Measurements from ENCODE around the gene RRBP1. TPM values are rescaled to one million over a fixed set of nuclear protein-coding genes. Genes with fewer than 3 reads are reported as not detected.

Gene RRBP1
- total and polyA plus RNA-seq, 12 donors = 23.5 to 71.3 (median 29.7) TPM

DNA sequence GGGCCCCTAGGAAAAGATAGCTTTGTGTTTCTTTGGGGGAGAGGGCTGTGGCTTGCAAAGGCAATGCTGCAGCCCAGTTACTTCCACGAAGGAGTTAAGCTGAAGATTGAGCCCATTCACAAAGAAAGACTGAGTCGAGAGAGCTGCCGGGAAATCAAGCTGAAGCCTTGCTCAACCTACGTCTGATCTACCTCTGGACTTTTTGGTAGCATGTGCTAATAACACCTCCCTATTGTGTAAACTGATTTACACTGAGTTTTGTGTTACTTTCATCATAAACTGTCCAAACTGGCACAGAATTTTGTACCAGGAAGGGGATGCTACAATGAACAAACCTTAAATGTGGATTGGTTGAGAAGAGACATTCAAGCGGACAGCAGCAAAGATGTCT, 41.3 kb upstream of the RRBP1 start:
- intact Hi-C loops (cut with DNase I) = no loop called here
- TF ChIP-seq, protein P1, sequence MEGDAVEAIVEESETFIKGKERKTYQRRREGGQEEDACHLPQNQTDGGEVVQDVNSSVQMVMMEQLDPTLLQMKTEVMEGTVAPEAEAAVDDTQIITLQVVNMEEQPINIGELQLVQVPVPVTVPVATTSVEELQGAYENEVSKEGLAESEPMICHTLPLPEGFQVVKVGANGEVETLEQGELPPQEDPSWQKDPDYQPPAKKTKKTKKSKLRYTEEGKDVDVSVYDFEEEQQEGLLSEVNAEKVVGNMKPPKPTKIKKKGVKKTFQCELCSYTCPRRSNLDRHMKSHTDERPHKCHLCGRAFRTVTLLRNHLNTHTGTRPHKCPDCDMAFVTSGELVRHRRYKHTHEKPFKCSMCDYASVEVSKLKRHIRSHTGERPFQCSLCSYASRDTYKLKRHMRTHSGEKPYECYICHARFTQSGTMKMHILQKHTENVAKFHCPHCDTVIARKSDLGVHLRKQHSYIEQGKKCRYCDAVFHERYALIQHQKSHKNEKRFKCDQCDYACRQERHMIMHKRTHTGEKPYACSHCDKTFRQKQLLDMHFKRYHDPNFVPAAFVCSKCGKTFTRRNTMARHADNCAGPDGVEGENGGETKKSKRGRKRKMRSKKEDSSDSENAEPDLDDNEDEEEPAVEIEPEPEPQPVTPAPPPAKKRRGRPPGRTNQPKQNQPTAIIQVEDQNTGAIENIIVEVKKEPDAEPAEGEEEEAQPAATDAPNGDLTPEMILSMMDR (IDR thresholded peaks at IDR 0.05) = no peak
- Histone ChIP-seq H3K27ac (no peak overlapping the region), H3K4me1 (no peaks in the 10 kb centered on the region), H3K36me3 (no peaks in the 10 kb centered on the region), H3K27me3 (peaks cover 0 to 10% (median 0%) of the 10 kb centered on the region in 7 donors), H3K4me3 (no peak overlapping the region), H3K9me3 (no peaks in the 10 kb centered on the region)
- ATAC-seq = no peak
- WGBS, 2 donors = 93 to 95% methylated on average over 5 of the region's 5 CpGs
- no peak for DNase-seq

DNA sequence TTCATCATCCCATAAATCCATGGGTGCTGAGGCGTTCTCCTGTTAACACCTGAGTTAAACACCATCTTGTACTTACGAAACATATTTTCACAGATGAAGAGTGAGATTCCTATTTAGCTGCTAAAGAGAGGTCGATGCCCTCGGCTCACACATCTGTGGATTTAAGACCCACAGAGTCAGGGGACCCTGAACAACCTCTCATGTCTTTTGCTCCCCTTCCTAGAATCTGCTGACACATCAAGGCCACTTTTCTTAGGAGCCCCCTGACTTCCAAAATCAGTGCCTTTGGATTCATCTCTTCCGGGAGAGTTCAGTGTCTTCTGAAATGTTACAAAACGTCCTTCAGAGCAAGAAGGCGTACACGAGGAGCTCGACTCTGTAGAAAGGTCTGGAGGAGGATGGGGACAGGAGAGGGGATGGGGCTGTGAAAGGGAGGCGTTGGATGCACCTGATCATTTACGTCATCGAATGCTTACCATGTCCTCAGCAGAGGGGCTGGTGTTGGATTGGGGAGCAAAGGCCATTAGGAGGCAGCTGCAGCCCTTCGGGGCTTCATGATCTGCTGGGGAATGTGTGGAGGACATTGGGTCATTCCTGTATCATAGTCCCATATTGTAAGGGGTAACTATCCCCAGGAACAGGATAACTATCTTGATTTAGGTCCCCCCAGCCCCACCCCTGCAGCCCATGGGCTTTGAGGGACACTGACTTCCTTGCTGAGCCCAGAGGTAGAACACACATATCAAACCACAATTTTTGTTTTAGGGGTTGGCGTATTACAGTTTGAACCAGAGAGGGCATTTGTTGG, 40.7 kb upstream of the RRBP1 start:
- Histone ChIP-seq H3K27me3 (peaks cover 0 to 10% (median 0%) of the 10 kb centered on the region in 7 donors), H3K4me1 (no peaks in the 10 kb centered on the region), H3K4me3 (no peak overlapping the region), H3K36me3 (no peaks in the 10 kb centered on the region), H3K9me3 (no peaks in the 10 kb centered on the region), H3K27ac (no peak overlapping the region)
- ATAC-seq (no peak), DNase-seq (no peak)
- WGBS, 2 donors = 86% methylated on average over 14 of the region's 14 CpGs
- intact Hi-C loops (cut with DNase I) = no loop called here
- TF ChIP-seq, protein P1 (IDR thresholded peaks at IDR 0.05) = no peak

DNA sequence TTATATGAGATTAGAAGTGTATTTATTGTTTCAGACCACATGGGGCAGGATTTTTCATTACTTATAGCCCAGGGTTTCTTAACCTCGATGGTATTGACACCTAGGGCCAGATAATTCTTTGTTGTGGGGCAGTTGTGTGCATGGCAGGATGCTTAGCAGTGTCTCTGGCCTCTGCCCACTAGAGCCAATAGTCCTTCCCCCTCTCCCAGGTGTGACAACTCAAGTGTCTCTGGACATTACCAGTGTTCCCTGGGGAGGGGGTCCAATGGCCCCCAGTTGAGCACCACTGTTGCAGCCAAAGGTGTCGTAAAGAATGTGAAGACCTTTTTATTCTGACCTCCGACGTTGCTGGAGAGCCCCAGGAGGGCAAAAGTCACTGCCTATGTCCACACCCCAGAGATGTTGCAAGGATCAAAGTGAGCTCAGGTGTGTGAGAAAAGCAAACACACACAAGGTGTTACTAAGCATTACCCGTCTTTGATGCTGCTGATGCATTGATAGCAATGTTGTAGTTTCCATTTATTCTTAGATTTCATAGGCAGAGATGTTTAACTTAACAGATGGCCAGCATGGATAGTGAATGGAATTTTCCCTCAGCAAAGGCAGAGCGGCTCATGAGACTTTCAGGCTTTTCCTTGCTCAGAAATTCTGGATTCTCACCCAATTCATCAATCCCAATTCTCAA, 39.9 kb upstream of the RRBP1 start:
- H3K4me1 ChIP-seq = no peaks in the 10 kb centered on the region
- intact Hi-C loops (cut with DNase I) = no loop called here
- no peaks in the 10 kb centered on the region for H3K9me3 ChIP-seq
- TF ChIP-seq, protein P1 (IDR thresholded peaks at IDR 0.05) = peak in 1 of 9 donors; percentile 8
- H3K27me3 ChIP-seq = peaks cover 0 to 10% (median 0%) of the 10 kb centered on the region in 7 donors
- DNase-seq = no peak
- H3K27ac ChIP-seq = no peak overlapping the region
- no peak for ATAC-seq
- H3K4me3 ChIP-seq = no peak overlapping the region
- WGBS, 2 donors = 55 to 59% methylated on average over 6 of the region's 6 CpGs
- no peaks in the 10 kb centered on the region for H3K36me3 ChIP-seq

- intact Hi-C loops (cut with DNase I) = no loop called here
- no peak for DNase-seq
- ATAC-seq = no peak
- Histone ChIP-seq H3K4me1 (no peaks in the 10 kb centered on the region), H3K36me3 (no peaks in the 10 kb centered on the region), H3K27ac (no peak overlapping the region), H3K9me3 (no peaks in the 10 kb centered on the region), H3K4me3 (no peak overlapping the region), H3K27me3 (peaks cover 0 to 10% (median 0%) of the 10 kb centered on the region in 7 donors)
- TF ChIP-seq, protein P1 (IDR thresholded peaks at IDR 0.05) = no peak
- WGBS, 2 donors = 80% methylated on average over 4 of the region's 4 CpGs
Measured at GRCh38 chr20:17720755-17721154, 38.7 kb upstream of the RRBP1 start.
